ENCODE measurements around the gene NOC2L.

- TF ChIP-seq POLR2A (IDR thresholded peaks at IDR 0.05; ENCODE audit: low read length) (no peak), GATA1 (IDR thresholded peaks at IDR 0.05; ENCODE audit: low read depth, low read length) (no peak)
Measured at GRCh38 chr1:966135-966703, 7.2 kb upstream of the NOC2L start, which contains the start of gene PLEKHN1.
